ENCODE results near the gene PAIP2B. TPM values are rescaled to one million over a fixed set of nuclear protein-coding genes. Genes with fewer than 3 reads are reported as not detected.

Gene PAIP2B
- total and polyA plus RNA-seq, 2 of the 13 experiments (the other 11 are each of a cell fraction or from before 2014, with no cell fraction given): 0.16 to 0.29 TPM

GRCh38 chr2:71154798-71155197 lies 72.1 kb downstream of the PAIP2B start (continued):
- 0 out of 2 replicates have a peak, but pooled peaks have one; percentile 32 for TF ChIP-seq ZNF574 (CRISPR knock-in tag; IDR thresholded peaks at IDR 0.05)
- 0 out of 2 replicates have a peak, but pooled peaks have one; percentile 19 for TF ChIP-seq CHD2 (IDR thresholded peaks at IDR 0.05; ENCODE audit: low read depth, low read length)
- TF ChIP-seq STAG1 (CRISPR knock-in tag; IDR thresholded peaks at IDR 0.05): peak; percentile 91
- peak; percentile 79; the same call in 1 of the 2 replicates for TF ChIP-seq SMAD1 (CRISPR knock-in tag; IDR thresholded peaks at IDR 0.05; ENCODE audit: borderline replicate concordance, low read depth)
- 0 out of 2 replicates have a peak, but pooled peaks have one; percentile 31 for TF ChIP-seq UBTF (CRISPR knock-in tag; IDR thresholded peaks at IDR 0.05)
- peak; percentile 65; the same call in 1 of the 2 replicates for TF ChIP-seq KDM2A (CRISPR knock-in tag; IDR thresholded peaks at IDR 0.05; ENCODE audit: borderline replicate concordance, low read depth)
- TF ChIP-seq FOSL2 (CRISPR knock-in tag; IDR thresholded peaks at IDR 0.05): peak; percentile 30; the same call in 1 of the 2 replicates
- peak; percentile 76 for TF ChIP-seq RAD21 (CRISPR knock-in tag; IDR thresholded peaks at IDR 0.05)
- peak; percentile 47; the same call in 1 of the 2 replicates for TF ChIP-seq ZNF331 (CRISPR knock-in tag; IDR thresholded peaks at IDR 0.05)
- TF ChIP-seq SMC3 (IDR thresholded peaks at IDR 0.05; ENCODE audit: low read length): peak; percentile 74
- TF ChIP-seq ZNF136 (CRISPR knock-in tag; IDR thresholded peaks at IDR 0.05; ENCODE audit: low read depth): no peak
- no peak for TF ChIP-seq ZNF17 (CRISPR knock-in tag; IDR thresholded peaks at IDR 0.05)
